Osteoblast (primary cell): ENCODE measurements around the gene PPP1R3E. TPM values are rescaled to one million over a fixed set of nuclear protein-coding genes. Genes with fewer than 3 reads are reported as not detected.

Experiments used
- DNase-seq: peaks from one replicate; pipeline ENCODE4 v3.0.0; 2011; ENCODE audit warnings: low spot score, mixed read lengths; ENCODE audit not compliant: insufficient read length; ENCODE audit errors: missing footprints
- H2AFZ ChIP-seq: 2 replicates; pipeline ENCODE4 v1.6.0; 2011; ENCODE audit warnings: mild to moderate bottlenecking, low read length
- H3K27ac ChIP-seq: 2 replicates; pipeline ENCODE4 v1.5.1; 2011; ENCODE audit warnings: mild to moderate bottlenecking, low read depth, low read length, moderate library complexity
- H3K27me3 ChIP-seq: 2 replicates; pipeline ENCODE4 v1.6.0; 2012; ENCODE audit warnings: mild to moderate bottlenecking, control low read depth, inconsistent platforms, low read length, moderate library complexity; ENCODE audit not compliant: insufficient read depth
- H3K36me3 ChIP-seq: 2 replicates; pipeline ENCODE4 v1.5.1; 2011; ENCODE audit warnings: mild to moderate bottlenecking, low read length, control low read depth, moderate library complexity; ENCODE audit not compliant: insufficient read depth
- H3K4me1 ChIP-seq: 2 replicates; pipeline ENCODE4 v1.5.1; 2011; ENCODE audit warnings: mild to moderate bottlenecking, low read length, control low read depth, moderate library complexity; ENCODE audit not compliant: insufficient read depth
- H3K4me2 ChIP-seq: 2 replicates; pipeline ENCODE4 v1.6.0; 2011; ENCODE audit warnings: mild to moderate bottlenecking, low read length; ENCODE audit not compliant: insufficient read depth
- H3K4me3 ChIP-seq: fragments of 200-600 bp; sonication (generic); 3 replicates; pipeline ENCODE4 v1.5.1; 2012; ENCODE audit warnings: mild to moderate bottlenecking, low read length, inconsistent platforms; ENCODE audit not compliant: insufficient read depth
- H3K79me2 ChIP-seq: 2 replicates; pipeline ENCODE4 v1.6.0; 2012; ENCODE audit warnings: mild to moderate bottlenecking, low read length, control low read depth, inconsistent platforms; ENCODE audit not compliant: insufficient read depth
- H3K9me3 ChIP-seq: 2 replicates; pipeline ENCODE4 v1.5.1; 2011; ENCODE audit warnings: low read depth, low read length, control low read depth
- H4K20me1 ChIP-seq: 2 replicates; pipeline ENCODE4 v1.6.0; 2012; ENCODE audit warnings: mild to moderate bottlenecking, low read length, control low read depth; ENCODE audit not compliant: insufficient read depth
- CTCF ChIP-seq: IDR thresholded peaks from 2 replicates; pipeline ENCODE4 v1.5.1; 2011; ENCODE audit warnings: mild to moderate bottlenecking, low read depth, low read length, moderate library complexity; ENCODE audit errors: extremely low read depth
- small RNA-seq: library from RNA; depleted of rRNA; stranded (forward); fragments of <200 nt; gene quantifications from one replicate; pipeline ENCODE3, GENCODE V24; 2012
- total RNA-seq: library from RNA; depleted of rRNA; stranded (reverse); fragments of >200 nt; gene quantifications from 2 replicates; pipeline ENCODE4 v1.2.3, GENCODE V29; 2012

Gene PPP1R3E
- total RNA-seq, 1 donor = 7.6 TPM

DNA sequence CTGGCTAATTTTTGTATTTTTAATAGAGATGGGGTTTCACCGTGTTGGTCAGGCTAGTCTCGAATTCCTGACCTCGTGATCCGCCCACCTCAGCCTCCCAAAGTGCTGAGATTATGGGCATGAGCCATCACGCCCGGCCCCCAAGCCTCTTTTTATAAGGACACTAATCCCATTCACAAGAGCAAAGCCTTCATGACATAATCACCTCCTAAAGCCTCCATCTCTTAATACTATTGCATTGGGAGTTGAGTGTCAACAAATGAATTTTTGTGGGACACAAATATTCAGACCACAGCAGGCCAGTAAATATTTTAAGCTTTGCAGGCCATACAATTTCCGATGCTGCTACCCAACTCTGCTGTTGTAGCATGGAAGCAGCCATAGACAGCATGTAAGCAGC, 54.1 kb downstream of the PPP1R3E start:
- peaks cover 13% of the 10 kb centered on the region for H3K27me3 ChIP-seq
- H2AFZ ChIP-seq = no peak overlapping the region
- DNase-seq = no peak
- no peaks in the 10 kb centered on the region for H3K4me1 ChIP-seq
- no peak for TF ChIP-seq CTCF
- H3K79me2 ChIP-seq = no peaks in the 10 kb centered on the region
- H4K20me1 ChIP-seq = no peaks in the 10 kb centered on the region
- no peaks in the 10 kb centered on the region for H3K36me3 ChIP-seq
- no peak overlapping the region for H3K4me2 ChIP-seq
- H3K9me3 ChIP-seq = no peaks in the 10 kb centered on the region
- no peak overlapping the region for H3K4me3 ChIP-seq
- H3K27ac ChIP-seq = no peak overlapping the region

Small RNAs within 50 kb of the gene (small RNA-seq; reads per million reads assigned to genes)
- gene RNU6-1046P = not detected

Other genes starting within 250 kb of the PPP1R3E start
- gene CDH24, start 245.3 kb downstream of the PPP1R3E start, total RNA-seq = 3.3 and 3.5 TPM in 2 replicates
- 90.5 and 103 TPM in 2 replicates for gene ACIN1, start 207.7 kb downstream of the PPP1R3E start, total RNA-seq
- gene C14orf119, start 207.4 kb downstream of the PPP1R3E start, total RNA-seq = 41.5 and 43.1 TPM in 2 replicates
- under 0.01 TPM in 1 of 2 replicates, not detected in the other for gene CIROP, start 197.9 kb downstream of the PPP1R3E start, total RNA-seq
- not detected in 2 replicates for gene CEBPE, start 183.6 kb downstream of the PPP1R3E start, total RNA-seq
- gene SLC7A8, start 119.2 kb downstream of the PPP1R3E start, total RNA-seq = 4.3 and 10.9 TPM in 2 replicates
- not detected in 2 replicates for gene RNF212B, start 64.9 kb downstream of the PPP1R3E start, total RNA-seq
- gene HOMEZ, start 16.7 kb downstream of the PPP1R3E start, total RNA-seq = 5.4 and 8.0 TPM in 2 replicates
- 19.5 and 21.2 TPM in 2 replicates for gene BCL2L2, start 4.0 kb upstream of the PPP1R3E start, total RNA-seq
- gene PABPN1, start 18.6 kb upstream of the PPP1R3E start, total RNA-seq = 42.3 and 51.9 TPM in 2 replicates
- 18.1 and 19.7 TPM in 2 replicates for gene SLC22A17, start 50.0 kb upstream of the PPP1R3E start, total RNA-seq
- gene EFS, start 62.3 kb upstream of the PPP1R3E start, total RNA-seq = 9.8 and 14.1 TPM in 2 replicates
- not detected in 2 replicates for gene IL25, start 70.0 kb upstream of the PPP1R3E start, total RNA-seq
- not detected in 2 replicates for gene CMTM5, start 74.2 kb upstream of the PPP1R3E start, total RNA-seq
- under 0.01 TPM in 1 of 2 replicates, not detected in the other for gene MYH6, start 105.4 kb upstream of the PPP1R3E start, total RNA-seq
- not detected in 2 replicates for gene MYH7, start 132.8 kb upstream of the PPP1R3E start, total RNA-seq
- gene NGDN, start 166.8 kb upstream of the PPP1R3E start, total RNA-seq = 37.4 and 49.6 TPM in 2 replicates
- gene ZFHX2, start 248.9 kb upstream of the PPP1R3E start, total RNA-seq = 0.59 and 0.72 TPM in 2 replicates